Tibial nerve (tissue), 3 donors: Measurements from ENCODE around the gene EFCAB12.

Source experiments
- EP300 ChIP-seq, 2 donors: sonication (generic); formaldehyde crosslinking; IDR thresholded peaks; one replicate each; pipeline ENCODE4 v1.6.1; 2017; ENCODE audit warnings: antibody characterized with exemption in 2 of 2, mild to moderate bottlenecking in 1 of 2
- POLR2A ChIP-seq, 2 donors: fragments of 450-650 bp; IDR thresholded peaks; one replicate each; pipeline ENCODE4 v1.6.1; 2017; ENCODE audit warnings: antibody characterized with exemption in 2 of 2, mild to moderate bottlenecking in 2 of 2, moderate library complexity in 2 of 2

DNA sequence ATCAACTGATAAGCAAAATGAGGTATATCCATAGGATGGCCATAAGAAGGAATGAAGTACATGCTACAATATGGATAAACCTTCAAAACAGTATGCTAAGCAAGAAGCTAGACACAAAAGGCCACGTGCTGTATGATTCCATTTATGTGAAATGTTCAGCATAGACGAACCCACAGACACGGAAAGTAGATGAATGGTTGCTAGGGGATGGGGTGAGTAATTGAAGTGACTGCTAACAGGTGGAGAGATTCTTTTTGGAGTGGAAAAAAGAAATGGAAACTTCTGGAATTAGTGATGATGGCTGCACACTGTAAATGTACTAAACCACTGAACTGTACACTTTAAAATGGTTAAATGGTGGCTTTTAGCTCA lies 630 bp upstream of the EFCAB12 start:
- TF ChIP-seq EP300 (IDR thresholded peaks at IDR 0.05) (no peak), POLR2A (IDR thresholded peaks at IDR 0.05) (no peak)
